ENCODE measurements around the gene FCER1G. TPM values are rescaled to one million over a fixed set of nuclear protein-coding genes. Genes with fewer than 3 reads are reported as not detected.

The FCER1G gene
- total and polyA plus RNA-seq, 9 of the 15 experiments (the other 6 are each of a cell fraction or from before 2014, with no cell fraction given) = 0.15 to 0.69 (median 0.31) TPM; not detected in 2

- TF ChIP-seq BCLAF1 (IDR thresholded peaks at IDR 0.05; ENCODE audit: borderline replicate concordance in 1 of 2, control insufficient read depth in 1 of 2, low read depth in 2 of 2, low read length in 1 of 2) = no peak
- no peak for TF ChIP-seq SAFB2 (IDR thresholded peaks at IDR 0.05; ENCODE audit: borderline replicate concordance, low read depth, low read length, severe bottlenecking)
- no peak for TF ChIP-seq ELK3 (CRISPR knock-in tag; IDR thresholded peaks at IDR 0.05)
- TF ChIP-seq NCOR1 (IDR thresholded peaks at IDR 0.05) = peak; percentile 27
- TF ChIP-seq NR0B1 (IDR thresholded peaks at IDR 0.05; ENCODE audit: partially characterized antibody) = no peak
- TF ChIP-seq NR4A1 (CRISPR knock-in tag; IDR thresholded peaks at IDR 0.05) = no peak
- no peak for TF ChIP-seq NR4A1 (tag; IDR thresholded peaks at IDR 0.05)
- TF ChIP-seq PATZ1 (CRISPR knock-in tag; IDR thresholded peaks at IDR 0.05; ENCODE audit: borderline replicate concordance) = no peak
- TF ChIP-seq ZBTB1 (CRISPR knock-in tag; IDR thresholded peaks at IDR 0.05; ENCODE audit: borderline replicate concordance, low read depth) = peak; percentile 48; the same call in 1 of the 2 replicates
- no peak for TF ChIP-seq RBM22 (IDR thresholded peaks at IDR 0.05; ENCODE audit: low read depth, low read length, poor library complexity, severe bottlenecking)
- peak in 1 of 2 experiments; percentile 76; a peak in 1 of 3 replicates for TF ChIP-seq CBX3 (IDR thresholded peaks at IDR 0.05; ENCODE audit: borderline replicate concordance in 1 of 2, low read length in 2 of 2)
- no peak for TF ChIP-seq ARID2 (IDR thresholded peaks at IDR 0.05)
- peak in 1 of 2 experiments; percentile 69; a peak in 1 of 4 replicates for TF ChIP-seq SRF (CRISPR knock-in tag; IDR thresholded peaks at IDR 0.05)
- TF ChIP-seq ZEB2 (IDR thresholded peaks at IDR 0.05) = 0 out of 2 replicates have a peak, but pooled peaks have one; percentile 11
- TF ChIP-seq ZNF699 (CRISPR knock-in tag; IDR thresholded peaks at IDR 0.05; ENCODE audit: insufficient replicate concordance) = no peak
- peak; percentile 85 to 91 for TF ChIP-seq E2F6 (IDR thresholded peaks at IDR 0.05; ENCODE audit: borderline replicate concordance in 1 of 2, extremely low read depth in 1 of 2, insufficient read depth in 1 of 2, insufficient read length in 1 of 2, low read depth in 1 of 2, low read length in 1 of 2, poor library complexity in 1 of 2, severe bottlenecking in 1 of 2)
Measured at GRCh38 chr1:161177112-161177935, 37.8 kb upstream of the FCER1G start, which contains the start of gene B4GALT3 (continued).
